BLaER1 (cell line): ENCODE results near the gene GP9.
A peak's percentile ranks its signal among the peaks of the same experiment; 100 is the strongest.
"Not testable (repeated sequence)": the region's sequence is repeated elsewhere in the genome, so short reads cannot be mapped to it uniquely, and the experiment has no call there.

Experiments
- H3K27ac ChIP-seq: shearing (Covaris generic); formaldehyde crosslinking; 2 replicates; pipeline ENCODE4 v1.8.1; 2022
- H3K27me3 ChIP-seq: shearing (Covaris generic); formaldehyde crosslinking; 2 replicates; pipeline ENCODE4 v1.8.1; 2022
- H3K36me3 ChIP-seq: shearing (Covaris generic); formaldehyde crosslinking; 2 replicates; pipeline ENCODE4 v1.8.1; 2022
- H3K4me1 ChIP-seq: shearing (Covaris generic); formaldehyde crosslinking; 2 replicates; pipeline ENCODE4 v1.8.1; 2022
- H3K4me2 ChIP-seq: shearing (Covaris generic); formaldehyde crosslinking; 2 replicates; pipeline ENCODE4 v1.8.1; 2022
- H3K4me3 ChIP-seq: shearing (Covaris generic); formaldehyde crosslinking; 2 replicates; pipeline ENCODE4 v1.8.1; 2022
- H3K9ac ChIP-seq: shearing (Covaris generic); formaldehyde crosslinking; 2 replicates; pipeline ENCODE4 v1.8.1; 2022
- H3K9me3 ChIP-seq: shearing (Covaris generic); formaldehyde crosslinking; 2 replicates; pipeline ENCODE4 v1.8.1; 2022
- H4K20me1 ChIP-seq: shearing (Covaris generic); formaldehyde crosslinking; 2 replicates; pipeline ENCODE4 v1.8.1; 2022
- Cebpa-rat ChIP-seq: shearing (Covaris generic); IDR thresholded peaks from 2 replicates; pipeline ENCODE4 v1.8.1; 2022

Gene GP9

GRCh38 chr3:129085818-129086217, 25.2 kb downstream of the GP9 start:
- H3K27ac ChIP-seq, result 0 out of 2 replicates have a peak overlapping the region, but pooled peaks have one; percentile 59

GRCh38 chr3:129087138-129087702, 26.6 kb downstream of the GP9 start:
- no peak overlapping the region for H3K4me3 ChIP-seq
- no peaks in the 10 kb centered on the region for H3K27me3 ChIP-seq
- peak overlapping the region; percentile 59; the same call in 1 of the 2 replicates for H3K27ac ChIP-seq
- TF ChIP-seq Cebpa-rat, result no peak
- H3K9ac ChIP-seq, result 0 out of 2 replicates have a peak overlapping the region, but pooled peaks have one; percentile 19
- peaks cover 19% of the 10 kb centered on the region for H3K36me3 ChIP-seq
- H3K4me2 ChIP-seq, result no peak overlapping the region
- H3K4me1 ChIP-seq, result peaks cover 28% of the 10 kb centered on the region
- H4K20me1 ChIP-seq, result no peaks in the 10 kb centered on the region
- no peaks in the 10 kb centered on the region for H3K9me3 ChIP-seq

More at GRCh38 chr3:129085818-129086217, 25.2 kb downstream of the GP9 start:
- TF ChIP-seq Cebpa-rat, result no peak
- no peak overlapping the region for H3K4me2 ChIP-seq
- peaks cover 17% of the 10 kb centered on the region for H3K4me1 ChIP-seq
- no peaks in the 10 kb centered on the region for H4K20me1 ChIP-seq
- 0 out of 2 replicates have a peak overlapping the region, but pooled peaks have one; percentile 15 for H3K9ac ChIP-seq
- H3K4me3 ChIP-seq, result no peak overlapping the region
- no peaks in the 10 kb centered on the region for H3K27me3 ChIP-seq
- H3K9me3 ChIP-seq, result no peaks in the 10 kb centered on the region
- peaks cover 9% of the 10 kb centered on the region; the same call in 1 of the 2 replicates for H3K36me3 ChIP-seq

DNA sequence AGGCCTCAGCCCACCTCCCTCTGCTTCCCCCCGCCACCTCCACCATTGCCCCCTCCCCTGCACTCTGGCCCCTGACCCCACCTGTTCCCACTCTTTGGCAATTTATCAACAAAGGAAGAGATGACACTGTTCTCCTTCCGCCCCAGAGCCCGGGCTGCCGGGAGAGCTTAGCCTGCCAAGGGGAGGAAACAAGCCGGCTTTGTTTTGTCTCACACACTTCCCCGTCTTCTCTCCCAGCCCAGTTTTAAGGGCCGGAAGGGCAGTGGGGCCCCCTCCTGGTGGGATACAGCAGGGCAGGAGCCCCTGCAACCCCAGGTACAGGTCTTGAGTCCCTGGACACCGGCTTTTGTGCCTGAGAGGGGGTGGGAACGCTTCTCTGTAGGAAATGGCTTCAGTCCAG, 27.3 kb downstream of the GP9 start:
- Histone ChIP-seq H3K4me1 (peaks cover 28% of the 10 kb centered on the region), H3K36me3 (peaks cover 25% of the 10 kb centered on the region)
- not testable (repeated sequence) for H3K9me3 ChIP-seq, H4K20me1 ChIP-seq, H3K27me3 ChIP-seq, H3K9ac ChIP-seq, H3K4me2 ChIP-seq, H3K4me3 ChIP-seq, H3K27ac ChIP-seq

DNA sequence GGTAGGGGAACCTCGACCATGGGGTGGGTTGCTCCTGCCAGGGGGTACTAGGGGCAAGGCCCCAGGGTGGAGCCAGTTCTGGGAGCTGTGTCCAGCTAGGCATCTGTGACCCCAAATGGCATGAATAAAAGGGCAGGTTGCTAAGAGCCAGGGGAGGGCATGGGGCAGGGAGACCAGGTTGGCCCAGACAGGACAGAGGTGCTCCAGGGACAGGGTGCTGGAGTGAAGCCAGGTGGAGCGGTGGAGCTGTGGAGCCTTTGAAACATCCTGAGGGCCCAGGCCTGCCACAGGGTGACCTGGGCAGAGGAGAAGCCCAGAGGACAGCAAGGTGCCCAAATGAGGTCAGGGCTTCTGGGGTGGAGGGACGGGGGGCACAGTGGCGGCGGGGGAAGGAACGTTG, 27.7 kb downstream of the GP9 start:
- not testable (repeated sequence) for H3K4me3 ChIP-seq, H3K9me3 ChIP-seq, H4K20me1 ChIP-seq, H3K9ac ChIP-seq, H3K27me3 ChIP-seq, H3K27ac ChIP-seq, H3K4me2 ChIP-seq
- H3K4me1 ChIP-seq, result peaks cover 28% of the 10 kb centered on the region
- peaks cover 29% of the 10 kb centered on the region for H3K36me3 ChIP-seq

DNA sequence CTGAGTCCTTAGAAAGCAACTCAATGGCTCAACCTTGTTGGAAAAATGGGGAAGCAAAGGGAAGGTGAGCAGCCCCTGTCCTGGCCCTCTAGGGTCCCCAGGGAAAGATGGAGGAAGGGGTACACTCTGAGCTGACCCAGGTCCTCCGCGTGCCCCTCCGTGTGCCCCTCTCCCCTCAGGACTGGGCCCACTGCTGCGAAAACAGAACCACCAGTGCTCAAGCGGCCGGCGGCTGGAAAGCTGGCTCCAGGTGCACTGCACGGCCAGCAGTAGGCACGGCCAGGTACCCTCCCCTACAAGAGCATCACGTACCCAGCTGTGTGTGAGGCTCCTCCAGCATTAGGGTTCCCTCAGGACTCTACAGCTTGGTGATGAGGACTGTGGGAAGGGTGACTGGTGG, 34.7 kb downstream of the GP9 start:
- peaks cover 51% of the 10 kb centered on the region for H4K20me1 ChIP-seq

GRCh38 chr3:129100274-129100673, 39.7 kb downstream of the GP9 start:
- Histone ChIP-seq H3K4me3 (no peak overlapping the region), H3K4me2 (no peak overlapping the region), H3K4me1 (peaks cover 5% of the 10 kb centered on the region; the same call in 1 of the 2 replicates), H3K27ac (no peak overlapping the region), H4K20me1 (peaks cover 79% of the 10 kb centered on the region), H3K9me3 (peaks cover 15% of the 10 kb centered on the region; the same call in 1 of the 2 replicates), H3K9ac (no peak overlapping the region), H3K36me3 (peaks cover 87% of the 10 kb centered on the region), H3K27me3 (no peaks in the 10 kb centered on the region)
- TF ChIP-seq Cebpa-rat, result no peak

More for the DNA sequence above, 34.7 kb downstream of the GP9 start:
- no peaks in the 10 kb centered on the region for H3K27me3 ChIP-seq
- H3K4me3 ChIP-seq, result no peak overlapping the region
- H3K36me3 ChIP-seq, result peaks cover 88% of the 10 kb centered on the region
- H3K4me2 ChIP-seq, result no peak overlapping the region
- H3K9me3 ChIP-seq, result peaks cover 15% of the 10 kb centered on the region; the same call in 1 of the 2 replicates
- H3K27ac ChIP-seq, result no peak overlapping the region
- H3K9ac ChIP-seq, result no peak overlapping the region
- no peak for TF ChIP-seq Cebpa-rat
- peaks cover 16% of the 10 kb centered on the region for H3K4me1 ChIP-seq

DNA sequence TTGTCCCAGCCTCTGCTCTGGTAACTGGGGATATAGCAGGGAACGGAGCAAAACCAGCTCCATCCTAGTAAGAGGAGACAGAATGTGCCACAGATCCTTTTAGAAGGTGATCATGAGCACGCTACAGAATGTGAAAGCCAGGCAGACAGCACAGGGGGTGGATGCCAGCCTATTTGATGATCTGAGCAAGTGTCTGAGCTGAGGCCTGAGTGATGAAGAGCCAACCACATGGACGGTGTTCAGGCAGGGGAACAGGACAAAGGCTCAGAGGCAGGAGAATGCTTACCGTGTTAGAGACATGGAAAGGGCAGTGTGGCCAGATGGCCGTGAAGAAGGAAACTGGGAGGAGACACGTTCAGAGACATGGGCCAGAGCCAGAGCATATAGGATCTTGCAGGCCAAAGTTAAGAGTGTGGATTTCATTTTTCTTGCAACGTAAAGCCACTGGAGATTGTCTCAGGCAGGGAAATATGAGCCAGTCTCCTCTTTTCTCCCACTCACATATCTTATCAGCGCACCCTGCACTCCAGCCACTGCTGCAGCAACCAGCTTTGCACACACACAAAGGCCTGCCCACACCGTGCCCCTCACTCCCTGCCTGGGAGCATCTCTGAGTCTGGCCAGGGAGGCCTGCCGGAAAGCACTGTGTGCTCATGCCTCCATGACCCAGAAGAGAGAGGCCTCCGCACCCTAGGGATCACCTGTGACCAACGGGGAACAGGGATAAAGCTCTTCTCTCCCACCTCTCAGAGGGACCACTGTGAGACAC, 41.0 kb downstream of the GP9 start:
- Histone ChIP-seq H4K20me1 (peaks cover 80% of the 10 kb centered on the region), H3K4me3 (no peak overlapping the region), H3K36me3 (peaks cover 86% of the 10 kb centered on the region), H3K9me3 (peaks cover 15% of the 10 kb centered on the region; the same call in 1 of the 2 replicates), H3K9ac (no peak overlapping the region), H3K27me3 (no peaks in the 10 kb centered on the region), H3K4me1 (0 out of 2 replicates have a peak, but pooled peaks cover 8% of the 10 kb centered on the region), H3K4me2 (no peak overlapping the region), H3K27ac (no peak overlapping the region)
- TF ChIP-seq Cebpa-rat, result no peak

GRCh38 chr3:129103296-129103695, 42.7 kb downstream of the GP9 start:
- Histone ChIP-seq H3K4me3 (no peak overlapping the region), H3K36me3 (peaks cover 88% of the 10 kb centered on the region), H3K9ac (no peak overlapping the region), H3K4me2 (no peak overlapping the region), H4K20me1 (peaks cover 83% of the 10 kb centered on the region), H3K9me3 (peaks cover 11% of the 10 kb centered on the region; the same call in 1 of the 2 replicates), H3K4me1 (0 out of 2 replicates have a peak, but pooled peaks cover 12% of the 10 kb centered on the region), H3K27me3 (no peaks in the 10 kb centered on the region), H3K27ac (no peak overlapping the region)
- no peak for TF ChIP-seq Cebpa-rat

DNA sequence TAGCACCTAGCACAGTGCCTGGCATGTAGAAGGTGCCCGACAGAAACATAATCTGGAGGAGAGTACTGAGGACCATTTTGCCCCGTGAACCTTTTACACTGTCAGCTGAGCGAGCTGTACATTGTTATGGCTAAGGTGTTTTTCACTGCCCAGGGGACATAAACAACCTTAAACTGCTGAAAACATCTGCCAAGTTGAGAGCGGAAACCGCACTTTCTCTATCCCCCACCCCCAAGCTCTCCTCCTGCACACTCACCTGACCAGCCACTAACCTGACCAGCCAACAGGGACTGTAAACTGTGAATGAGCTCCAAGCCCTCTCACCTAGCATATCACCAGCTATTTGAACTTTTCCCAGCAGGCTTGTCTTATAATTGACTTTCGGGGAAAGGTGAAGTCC, 43.5 kb downstream of the GP9 start:
- TF ChIP-seq Cebpa-rat, result no peak
- no peak overlapping the region for H3K4me3 ChIP-seq
- H3K9ac ChIP-seq, result no peak overlapping the region
- H3K9me3 ChIP-seq, result peaks cover 5% of the 10 kb centered on the region; the same call in 1 of the 2 replicates
- H4K20me1 ChIP-seq, result peaks cover 90% of the 10 kb centered on the region
- no peak overlapping the region for H3K4me2 ChIP-seq
- H3K4me1 ChIP-seq, result 0 out of 2 replicates have a peak, but pooled peaks cover 12% of the 10 kb centered on the region
- H3K36me3 ChIP-seq, result peaks cover 88% of the 10 kb centered on the region
- H3K27ac ChIP-seq, result no peak overlapping the region
- no peaks in the 10 kb centered on the region for H3K27me3 ChIP-seq

DNA sequence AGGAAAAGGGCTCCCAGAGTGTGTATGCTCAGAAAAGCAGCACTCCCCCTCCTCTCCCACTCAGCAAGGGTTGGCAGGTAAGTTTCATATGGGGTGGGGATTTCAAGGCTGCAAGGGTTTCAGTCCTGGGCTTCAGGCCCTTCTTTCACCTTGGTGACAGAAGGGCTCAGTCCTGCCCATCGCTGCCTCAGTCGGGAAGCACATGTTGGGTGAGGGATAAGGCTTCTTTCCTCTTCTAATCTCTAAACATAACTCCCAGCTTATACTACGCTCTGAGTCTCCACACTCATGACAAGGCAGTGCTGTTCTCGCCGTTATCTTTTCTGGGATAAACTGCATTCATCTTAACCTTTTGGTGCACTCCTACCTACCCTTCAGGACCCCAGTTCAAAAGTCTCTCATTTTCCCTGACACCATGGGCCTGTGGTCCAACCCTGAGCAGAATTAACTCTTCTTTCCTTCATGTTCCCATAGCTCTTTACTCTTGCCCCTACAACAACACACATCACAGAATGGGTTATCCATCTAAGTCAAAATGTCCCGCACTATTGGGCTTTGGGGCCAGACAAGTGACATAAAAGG, 44.0 kb downstream of the GP9 start:
- Histone ChIP-seq H4K20me1 (peaks cover 92% of the 10 kb centered on the region), H3K4me2 (no peak overlapping the region), H3K36me3 (peaks cover 88% of the 10 kb centered on the region), H3K27ac (no peak overlapping the region), H3K4me3 (no peak overlapping the region), H3K27me3 (no peaks in the 10 kb centered on the region), H3K9ac (no peak overlapping the region), H3K4me1 (0 out of 2 replicates have a peak, but pooled peaks cover 12% of the 10 kb centered on the region), H3K9me3 (no peaks in the 10 kb centered on the region)
- TF ChIP-seq Cebpa-rat, result no peak
